Caco-2 (cell line): ENCODE results near the gene CLDND2. TPM values are rescaled to one million over a fixed set of nuclear protein-coding genes. Genes with fewer than 3 reads are reported as not detected.

ENCODE experiments used
- BruUV-seq: library from RNA; stranded (reverse); fragments of 400-500 nt; replicated peaks from 2 replicates; lab custom pipeline; 2021; lab: Mats Ljungman, UMichigan
- CTCF ChIA-PET: fragments of 300-600 bp; sonication (Branson Sonifier 250); formaldehyde crosslinking; loops from one replicate; lab custom pipeline; 2022; ENCODE audit warnings: antibody characterized with exemption; lab: Charles Lee
- POLR2A ChIA-PET: fragments of 300-600 bp; sonication (Branson Sonifier 250); formaldehyde crosslinking; loops from one replicate; lab custom pipeline; 2022; ENCODE audit warnings: antibody characterized with exemption; lab: Charles Lee
- DNase-seq, 2 experiments: peaks; one replicate each; pipeline versions ENCODE4 v3.0.0 to v3.0.0-alpha.2; 2020 to 2022
- H3K27me3 ChIP-seq: replicated peaks from 2 replicates; pipeline ENCODE4 v1.6.0; 2011; ENCODE audit warnings: low read length; ENCODE audit not compliant: control insufficient read depth, insufficient read depth
- H3K36me3 ChIP-seq: 2 replicates; pipeline ENCODE4 v1.5.1; 2011; ENCODE audit warnings: low read length; ENCODE audit not compliant: control insufficient read depth, insufficient read depth
- H3K4me1 ChIP-seq: fragments of 250-450 bp; sonication (Bioruptor Pico); 2 replicates; pipeline ENCODE4 v1.5.1; 2020; ENCODE audit warnings: mild to moderate bottlenecking
- H3K4me3 ChIP-seq: 2 replicates; pipeline ENCODE4 v1.5.1; 2011; ENCODE audit warnings: low read depth, mild to moderate bottlenecking, control low read depth, low read length
- H3K9me3 ChIP-seq: fragments of 250-450 bp; sonication (Bioruptor Pico); 2 replicates; pipeline ENCODE4 v1.5.1; 2020; ENCODE audit warnings: mild to moderate bottlenecking, moderate library complexity
- H3K27ac Mint-ChIP-seq: one replicate; pipeline ENCODE4 v1.8.0; 2022; ENCODE audit warnings: mixed read lengths; ENCODE audit not compliant: unreplicated experiment
- H3K27me3 Mint-ChIP-seq: one replicate; pipeline ENCODE4 v1.8.0; 2022; ENCODE audit warnings: mixed read lengths; ENCODE audit not compliant: insufficient read depth, unreplicated experiment
- H3K36me3 Mint-ChIP-seq: one replicate; pipeline ENCODE4 v1.8.0; 2022; ENCODE audit warnings: mild to moderate bottlenecking, mixed read lengths; ENCODE audit not compliant: insufficient read depth, unreplicated experiment
- H3K4me1 Mint-ChIP-seq: one replicate; pipeline ENCODE4 v1.8.0; 2022; ENCODE audit warnings: low read depth, mixed read lengths; ENCODE audit not compliant: unreplicated experiment
- H3K4me3 Mint-ChIP-seq: one replicate; pipeline ENCODE4 v1.8.0; 2022; ENCODE audit warnings: mild to moderate bottlenecking, moderate library complexity, mixed read lengths; ENCODE audit not compliant: unreplicated experiment
- H3K9me3 Mint-ChIP-seq: one replicate; pipeline ENCODE4 v1.8.0; 2022; ENCODE audit warnings: mixed read lengths; ENCODE audit not compliant: unreplicated experiment
- CTCF ChIP-seq, 2 experiments: fragments of 200-600 bp in 1 of 2; IDR thresholded peaks; 1 replicate in 1 of 2; 2 replicates in 1 of 2; pipeline versions ENCODE4 v1.5.1 to v1.8.0; 2011 to 2022; ENCODE audit warnings: antibody characterized with exemption in 1 of 2, control low read depth in 1 of 2, inconsistent platforms in 1 of 2, low read depth in 1 of 2, low read length in 1 of 2, mild to moderate bottlenecking in 1 of 2, moderate library complexity in 1 of 2; ENCODE audit not compliant: insufficient read depth in 1 of 2, severe bottlenecking in 1 of 2, unreplicated experiment in 1 of 2
- intact Hi-C: fragments of 100-400 bp; cut with micrococcal nuclease; formaldehyde crosslinking; loops from one replicate; pipeline ENCODE4 v1.10.0; 2022; ENCODE audit not compliant: unreplicated experiment
- total RNA-seq: library from RNA; stranded (reverse); gene quantifications from 2 replicates; pipeline ENCODE4 v1.2.3, GENCODE V29; 2022

Gene CLDND2
- total RNA-seq, 1 experiment from 2014 or later = 1.6 TPM

GRCh38 chr19:51367255-51367564, 1.6 kb downstream of the CLDND2 start:
- Histone ChIP-seq H3K9me3 (no peaks in the 10 kb centered on the region), H3K4me1 (peaks cover 37% of the 10 kb centered on the region), H3K4me3 (peak overlapping the region; percentile 77), H3K36me3 (0 out of 2 replicates have a peak, but pooled peaks cover 1% of the 10 kb centered on the region), H3K27me3 (no peaks in the 10 kb centered on the region)
- ChIA-PET CTCF (interaction anchor here (0.6 to 1.5 kb wide), 5 partner anchors 12 to 336 kb away, joined by 4 to 30 read pairs (median 4); no protein-coding TSS in a partner anchor), POLR2A (interaction anchor here (0.6 to 1.5 kb wide), 8 partner anchors 9 to 204 kb away, joined by 3 to 67 read pairs (median 8); partner anchors contain the start of genes VSIG10L and ZNF175)
- Mint-ChIP-seq H3K27ac (peak overlapping the region; percentile 100), H3K4me3 (peak overlapping the region; percentile 94), H3K27me3 (no peaks in the 10 kb centered on the region), H3K9me3 (no peaks in the 10 kb centered on the region), H3K36me3 (peaks cover 36% of the 10 kb centered on the region), H3K4me1 (peaks cover 25% of the 10 kb centered on the region)
- intact Hi-C loops = loop anchor here (1.0 to 2.0 kb wide), 4 partner anchors 13 to 28 kb away; no protein-coding TSS in a partner anchor
- BruUV-seq = no TSS peak
- DNase-seq = no peak
- no peak for TF ChIP-seq CTCF (IDR thresholded peaks at IDR 0.05; ENCODE audit: insufficient read depth in 1 of 2, low read depth in 1 of 2, low read length in 1 of 2, severe bottlenecking in 1 of 2, unreplicated experiment in 1 of 2)

- Mint-ChIP-seq H3K4me1 (peaks cover 30% of the 10 kb centered on the region), H3K36me3 (peaks cover 36% of the 10 kb centered on the region), H3K27ac (peak overlapping the region; percentile 100), H3K9me3 (no peaks in the 10 kb centered on the region), H3K4me3 (peak overlapping the region; percentile 94), H3K27me3 (no peaks in the 10 kb centered on the region)
- intact Hi-C loops = loop anchor here (1.0 to 2.0 kb wide), 4 partner anchors 12 to 28 kb away; no protein-coding TSS in a partner anchor
- no peak for TF ChIP-seq CTCF (IDR thresholded peaks at IDR 0.05; ENCODE audit: insufficient read depth in 1 of 2, low read depth in 1 of 2, low read length in 1 of 2, severe bottlenecking in 1 of 2, unreplicated experiment in 1 of 2)
- ChIA-PET POLR2A (interaction anchor here (1.5 to 1.7 kb wide), 6 partner anchors 12 to 50 kb away, joined by 3 to 67 read pairs (median 30); no protein-coding TSS in a partner anchor), CTCF (interaction anchor here (1.5 to 1.6 kb wide), 3 partner anchors 27 to 41 kb away, joined by 4 to 30 read pairs (median 24); no protein-coding TSS in a partner anchor)
- Histone ChIP-seq H3K4me3 (peak overlapping the region; percentile 77), H3K9me3 (no peaks in the 10 kb centered on the region), H3K36me3 (0 out of 2 replicates have a peak, but pooled peaks cover 1% of the 10 kb centered on the region), H3K4me1 (peaks cover 43% of the 10 kb centered on the region), H3K27me3 (no peaks in the 10 kb centered on the region)
- BruUV-seq = TSS peak; percentile 38
- DNase-seq = peak; percentile 98 to 100
Observed at GRCh38 chr19:51366389-51367254, 2.2 kb downstream of the CLDND2 start.

DNA sequence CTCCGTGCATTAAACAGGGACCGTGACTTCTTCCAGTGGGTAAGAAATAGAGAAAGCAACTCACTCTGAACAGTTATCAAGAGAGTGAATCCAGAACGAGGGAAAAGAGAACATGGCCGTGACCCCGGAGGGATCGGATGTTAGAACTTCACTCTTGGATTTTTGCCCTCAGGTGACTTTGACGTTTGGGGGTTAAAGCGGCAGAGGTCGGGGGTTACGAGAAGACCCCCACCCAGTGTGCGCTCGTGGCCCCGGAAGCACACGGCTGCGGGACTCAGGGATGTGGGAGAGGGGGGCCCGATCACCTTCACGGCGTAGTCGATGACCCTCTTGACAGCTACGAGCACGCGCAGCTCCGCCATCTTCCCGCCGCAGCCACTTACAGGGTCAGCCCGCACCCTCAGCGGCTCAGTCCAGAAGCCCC, 2.8 kb downstream of the CLDND2 start, which contains the start of gene ETFB:
TSS of gene ETFB (minus strand) at position 424 of the 424 bp plus-strand sequence. CDS start at position 362, 62 bp downstream.
- CTCF ChIA-PET = interaction anchor here (0.5 to 1.6 kb wide), 3 partner anchors 11 to 291 kb away, joined by 4 to 24 read pairs (median 11); no protein-coding TSS in a partner anchor
- peaks cover 37% of the 10 kb centered on the region for H3K36me3 Mint-ChIP-seq

More for the DNA sequence above, 2.8 kb downstream of the CLDND2 start, which contains the start of gene ETFB:
- Histone ChIP-seq H3K4me3 (peak within 1 kb of the TSS; percentile 77), H3K9me3 (no peaks in the 10 kb centered on the region), H3K36me3 (0 out of 2 replicates have a peak, but pooled peaks cover 1% of the 10 kb centered on the region), H3K4me1 (peaks cover 47% of the 10 kb centered on the region), H3K27me3 (no peaks in the 10 kb centered on the region)
- H3K4me3 Mint-ChIP-seq = peak within 1 kb of the TSS; percentile 94
- TSS peak; percentile 81 for BruUV-seq
- TF ChIP-seq CTCF (IDR thresholded peaks at IDR 0.05; ENCODE audit: insufficient read depth in 1 of 2, low read depth in 1 of 2, low read length in 1 of 2, severe bottlenecking in 1 of 2, unreplicated experiment in 1 of 2) = no peak
- DNase-seq = no peak
- intact Hi-C loops = loop anchor here (2.0 kb wide), 1 partner anchor 15 kb away; no protein-coding TSS in a partner anchor
- POLR2A ChIA-PET = interaction anchor here (0.5 to 1.7 kb wide), 7 partner anchors 8 to 229 kb away, joined by 3 to 52 read pairs (median 11); partner anchors contain the start of gene VSIG10L
- peaks cover 33% of the 10 kb centered on the region for H3K4me1 Mint-ChIP-seq
- peak within 1 kb of the TSS; percentile 100 for H3K27ac Mint-ChIP-seq
- no peaks in the 10 kb centered on the region for H3K9me3 Mint-ChIP-seq
- H3K27me3 Mint-ChIP-seq = no peaks in the 10 kb centered on the region
